HG03095 (cell line): ENCODE results near the gene UBALD2.
"Not testable (repeated sequence)": the region's sequence is repeated elsewhere in the genome, so short reads cannot be mapped to it uniquely, and the experiment has no call there.

Experiments used
- ATAC-seq: cut with Tn5 transposase; IDR thresholded peaks from one replicate; pipeline ENCODE4 v1.9.1; 2021; ENCODE audit warnings: moderate library complexity; ENCODE audit not compliant: unreplicated experiment

The UBALD2 gene

DNA sequence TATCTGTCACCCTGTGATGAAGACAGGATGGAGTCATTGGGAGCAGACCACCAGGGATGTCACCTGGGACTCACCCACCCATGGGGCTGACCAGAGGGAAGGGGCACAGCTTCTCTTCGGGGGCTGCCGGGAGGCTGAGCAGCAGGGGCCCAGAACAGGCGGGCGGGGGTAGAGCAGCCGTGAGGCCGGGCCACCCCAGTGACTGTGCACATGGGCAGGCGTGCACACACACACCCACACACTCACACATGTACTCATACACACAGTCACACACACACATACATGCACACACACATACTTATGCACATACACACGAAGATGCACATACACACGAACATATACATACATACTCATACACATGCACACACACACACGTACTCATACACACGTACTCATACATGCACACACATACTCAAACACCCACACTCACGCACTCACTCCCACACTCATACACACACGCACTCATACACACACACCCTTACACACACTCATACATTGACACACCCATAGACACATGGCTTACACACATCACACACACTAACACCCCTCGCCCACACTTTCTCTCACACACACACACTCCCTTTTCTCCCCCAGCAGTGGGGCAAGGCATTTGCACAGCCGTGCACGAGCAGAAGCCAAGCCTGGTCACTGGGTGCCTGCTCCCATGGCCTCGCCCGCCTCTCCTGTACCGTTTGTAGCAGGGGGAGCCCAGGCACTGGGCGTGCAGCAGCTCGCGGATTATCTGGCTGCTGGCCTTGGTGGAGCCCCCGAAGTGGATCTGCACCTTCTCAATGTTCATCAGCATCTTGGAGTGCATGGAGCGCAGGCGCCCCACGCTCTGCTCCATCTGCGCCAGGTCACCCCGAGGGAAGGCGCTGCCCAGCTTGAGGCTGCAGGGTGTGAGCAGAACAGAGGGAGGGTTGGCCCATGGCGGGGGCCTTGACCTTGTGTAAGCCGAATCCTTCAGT is 12.4 kb downstream of the UBALD2 start:
- ATAC-seq = no peak

DNA sequence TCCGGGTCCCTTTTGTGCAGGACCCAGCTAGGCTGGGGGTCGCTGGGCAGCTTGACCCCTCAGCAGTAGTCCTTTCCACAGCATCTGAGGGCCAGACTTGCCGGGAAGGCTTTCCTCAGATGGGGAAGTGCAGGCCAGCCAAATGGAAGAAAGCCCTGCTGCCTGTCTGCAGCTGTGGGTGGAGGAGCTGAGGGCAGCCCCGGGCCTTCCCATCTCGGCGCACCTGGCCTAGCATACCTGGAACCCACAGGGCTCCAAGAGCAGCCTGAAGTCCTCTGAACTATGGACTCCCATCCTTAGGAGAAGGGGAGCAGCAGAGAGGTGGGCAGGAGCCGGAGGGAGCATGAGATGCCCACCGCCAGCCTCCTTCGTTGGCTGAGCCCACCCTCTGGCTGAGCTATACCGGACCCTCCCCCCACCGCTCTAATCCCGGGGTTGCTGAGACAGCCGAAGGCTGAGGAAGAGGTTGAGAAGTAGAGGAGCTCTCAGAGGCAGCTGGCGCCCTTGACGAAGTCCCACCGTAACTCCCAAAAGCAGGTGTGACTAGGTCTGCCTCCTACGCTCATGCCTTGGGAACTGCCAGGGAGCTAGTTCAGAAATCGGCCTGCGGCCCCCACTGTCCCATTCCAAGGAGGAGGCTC is 13.2 kb downstream of the UBALD2 start:
- no peak for ATAC-seq

DNA sequence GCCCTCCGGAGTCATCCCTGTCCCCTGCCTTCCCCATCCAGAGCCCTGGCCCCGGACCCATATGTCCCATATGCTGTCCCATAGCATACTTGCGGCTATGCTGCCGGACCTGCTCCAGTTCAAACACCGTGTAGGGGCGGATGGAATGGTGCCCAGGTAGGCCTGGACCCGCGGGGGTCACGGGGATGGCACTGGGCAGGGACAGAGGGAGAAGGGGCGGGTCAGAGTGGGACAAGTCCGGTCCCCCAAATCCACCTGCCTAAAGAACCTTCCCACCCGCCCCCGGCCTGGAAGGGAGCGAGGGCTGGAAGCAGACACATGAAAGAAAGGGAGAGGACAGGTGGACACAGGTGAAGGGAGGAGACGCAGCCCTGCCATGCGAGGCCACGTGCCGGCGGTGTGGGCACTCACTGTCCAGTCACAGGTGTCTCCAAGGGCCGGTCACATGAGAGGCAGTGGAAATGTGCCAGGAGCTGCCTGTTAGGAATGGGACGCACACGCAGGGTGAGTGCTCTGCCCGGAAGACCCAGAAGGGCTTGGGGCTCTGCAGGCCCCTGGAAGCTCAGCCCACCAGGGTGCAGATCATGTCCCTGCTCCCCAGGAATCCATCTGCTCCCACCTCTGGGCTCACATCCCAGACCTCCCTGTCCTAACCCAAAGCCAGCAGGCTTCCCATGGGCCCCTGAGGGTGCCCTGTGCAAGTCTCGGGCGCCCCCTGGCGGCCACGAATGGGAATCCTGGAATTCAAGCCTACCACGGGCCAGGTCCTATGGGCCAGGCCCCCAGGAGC is 14.0 kb downstream of the UBALD2 start:
- no peak for ATAC-seq

DNA sequence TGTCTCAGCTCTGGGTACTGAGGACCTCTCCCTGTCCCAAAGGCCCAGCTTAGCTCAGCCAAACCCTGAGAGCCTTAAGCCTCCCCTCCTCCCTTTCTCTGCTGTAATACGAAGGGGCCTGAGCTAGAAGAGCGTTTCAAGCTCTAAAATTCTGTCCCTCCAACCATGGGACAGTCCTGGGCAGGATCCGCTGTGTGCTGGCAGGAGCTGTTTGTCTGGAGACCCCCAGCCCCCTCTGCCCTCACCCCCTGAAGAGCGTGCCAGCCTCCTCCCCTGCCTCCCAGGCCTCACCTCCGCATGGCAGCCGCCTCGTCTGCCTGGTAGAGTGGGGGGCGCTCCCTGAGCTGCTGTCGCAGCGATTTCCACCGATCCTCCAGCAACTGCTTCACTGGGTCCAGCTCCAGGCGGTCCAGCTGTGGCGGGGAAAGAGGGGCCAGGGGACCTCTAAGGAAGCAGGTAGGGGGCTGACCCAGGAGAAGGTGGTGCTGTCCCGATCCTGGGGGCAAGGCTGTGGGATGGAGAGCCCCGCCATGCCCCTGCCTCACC is 14.7 kb downstream of the UBALD2 start:
- ATAC-seq = no peak

DNA sequence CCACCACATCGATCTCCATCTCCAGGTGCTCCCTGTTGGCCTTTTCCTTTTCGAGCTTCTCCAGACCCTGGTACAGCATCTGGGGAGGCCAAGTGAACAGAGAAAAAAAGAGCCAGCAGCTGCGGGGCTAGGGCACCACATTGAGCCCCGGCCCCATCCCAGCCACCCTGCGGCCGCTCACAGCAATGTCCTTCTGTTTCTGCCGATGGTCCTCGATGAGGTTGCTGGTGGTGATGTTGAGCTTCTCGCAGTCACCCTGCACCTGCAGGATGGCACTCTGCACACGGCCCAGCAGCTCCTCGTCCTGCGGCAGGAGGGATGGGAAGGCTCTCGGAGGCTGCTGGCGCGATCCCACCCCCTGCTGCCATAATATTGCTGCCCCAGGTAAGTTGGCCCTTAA is 15.5 kb downstream of the UBALD2 start:
- ATAC-seq = no peak

DNA sequence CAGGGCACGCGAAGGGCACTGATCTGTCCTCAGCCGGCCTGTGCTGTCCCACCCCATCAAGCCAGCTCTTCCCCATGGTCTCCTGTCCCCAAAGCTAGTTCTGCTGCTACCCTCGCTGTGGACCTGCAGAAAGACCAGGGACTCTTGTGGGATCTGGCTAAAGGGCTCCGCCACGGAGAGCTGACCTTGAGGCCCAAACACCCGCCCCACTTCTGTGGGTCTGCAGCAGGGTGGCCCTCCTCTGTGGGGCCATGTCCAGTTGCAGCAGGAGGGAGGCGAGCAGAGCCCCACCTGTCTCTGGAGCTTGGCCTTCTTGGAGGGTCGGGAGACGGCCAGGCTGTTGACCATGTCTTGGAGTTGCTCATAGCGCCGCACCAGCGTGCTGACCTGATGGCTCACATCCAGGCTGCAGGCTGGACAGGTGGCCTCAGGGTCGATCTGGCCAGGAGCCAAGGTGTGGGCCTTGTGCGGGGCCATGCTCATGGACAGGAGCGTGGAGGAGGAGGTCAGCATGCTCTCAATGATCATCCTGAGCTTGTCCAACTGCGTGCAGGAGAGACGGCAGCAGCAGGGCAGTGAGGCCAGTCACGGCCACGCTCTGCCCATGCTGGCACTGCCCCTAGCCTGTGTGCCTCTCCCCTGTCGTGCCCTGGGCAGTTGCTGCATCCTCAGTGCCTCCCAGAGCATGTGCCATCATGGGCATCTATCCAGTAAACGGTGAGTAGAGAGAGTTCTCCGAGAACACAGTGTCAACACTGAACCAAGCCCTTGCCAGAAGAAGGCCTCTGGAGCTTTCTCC is 16.6 kb downstream of the UBALD2 start:
- ATAC-seq = no peak

DNA sequence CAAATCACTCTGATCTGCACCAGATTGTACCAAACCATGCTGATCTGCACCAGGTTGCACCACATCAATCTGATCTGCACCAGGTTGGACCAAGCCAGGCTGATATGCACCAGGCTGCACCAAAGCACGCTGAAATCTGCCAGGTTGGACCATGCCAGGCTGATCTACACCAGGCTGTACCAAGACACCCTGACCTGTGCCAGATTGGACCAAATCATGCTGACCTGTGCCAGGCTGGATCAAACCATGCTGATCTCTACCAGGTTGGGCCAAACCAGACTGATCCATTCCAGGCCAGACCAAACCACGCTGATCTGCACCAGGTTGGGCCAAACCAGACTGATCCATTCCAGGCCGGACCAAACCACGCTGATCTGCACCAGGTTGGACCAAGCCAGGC is 27.4 kb downstream of the UBALD2 start:
- ATAC-seq = no peak

DNA sequence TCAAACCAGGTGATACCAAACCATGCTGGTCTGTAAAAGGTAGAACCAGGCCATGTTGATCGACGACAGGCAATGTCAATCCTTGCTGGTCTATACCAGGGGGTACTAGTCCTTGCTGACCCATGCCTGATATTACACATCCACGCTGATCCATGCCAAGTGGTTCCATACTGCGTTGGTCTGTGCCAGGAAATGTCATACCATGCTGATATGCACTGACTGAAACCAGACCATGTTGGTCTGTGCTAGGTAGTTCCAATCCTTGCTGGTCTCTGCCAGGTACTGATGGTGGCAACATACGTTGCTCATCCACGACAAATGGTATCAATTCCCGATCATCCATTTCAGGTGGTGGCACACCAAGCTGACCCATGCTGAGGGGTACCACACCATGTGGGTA is 28.0 kb downstream of the UBALD2 start:
- no peak for ATAC-seq

DNA sequence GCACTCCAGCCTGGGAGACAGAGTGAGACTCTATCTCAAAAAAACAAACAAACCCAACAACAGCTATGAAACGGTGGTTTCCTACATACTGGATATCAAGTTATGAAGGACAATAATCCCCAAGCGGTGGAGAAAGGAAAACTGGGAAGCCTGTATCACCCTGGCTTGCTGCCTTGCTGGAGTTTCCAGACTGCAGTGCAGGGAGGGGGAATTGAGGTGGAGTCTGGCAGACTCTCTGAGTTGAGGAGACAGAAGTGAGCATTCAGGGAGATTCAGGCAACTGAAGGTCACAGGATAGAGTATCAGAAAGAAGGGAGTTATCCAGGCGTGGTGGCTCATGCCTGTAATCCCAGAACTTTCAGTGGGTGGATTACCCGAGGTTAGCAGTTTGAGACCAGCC is 31.0 kb downstream of the UBALD2 start:
- no peak for ATAC-seq

DNA sequence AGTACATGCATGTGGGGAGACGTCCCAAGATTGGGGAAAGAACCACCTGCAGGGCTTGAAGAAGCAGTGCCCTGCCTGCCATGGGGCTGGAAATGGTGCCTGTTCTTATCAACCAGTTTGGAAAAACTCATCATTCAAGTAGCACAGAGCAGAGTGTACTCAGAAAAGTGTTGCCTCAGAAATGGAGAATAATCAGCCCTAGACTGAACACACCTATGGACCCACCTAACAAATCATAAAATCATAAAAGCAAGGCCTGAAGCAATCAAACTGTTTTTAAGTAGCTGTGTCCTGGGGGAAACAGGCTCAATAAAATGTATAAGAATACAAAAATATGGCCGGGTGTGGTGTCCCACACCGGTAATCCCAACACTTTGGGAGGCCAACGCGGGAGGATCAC is 31.7 kb downstream of the UBALD2 start:
- ATAC-seq = no peak

DNA sequence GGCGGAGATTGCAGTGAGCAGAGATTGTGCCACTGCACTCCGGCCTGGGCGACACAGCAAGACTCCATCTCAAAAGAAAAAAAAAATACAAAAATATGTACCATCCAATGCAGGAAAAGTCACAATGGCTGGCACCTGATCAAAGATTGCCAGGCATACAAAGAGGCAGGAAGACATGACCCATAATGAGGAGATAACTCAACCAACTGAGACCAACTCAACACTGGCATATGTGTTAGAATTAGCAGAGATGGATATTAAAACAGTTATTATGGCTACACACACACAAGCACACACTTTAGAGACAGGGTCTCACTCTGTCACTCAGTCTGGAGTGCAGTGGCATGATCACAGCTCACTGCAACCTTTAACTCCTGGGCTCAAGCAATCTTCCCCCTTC is 32.3 kb downstream of the UBALD2 start:
- no peak for ATAC-seq

DNA sequence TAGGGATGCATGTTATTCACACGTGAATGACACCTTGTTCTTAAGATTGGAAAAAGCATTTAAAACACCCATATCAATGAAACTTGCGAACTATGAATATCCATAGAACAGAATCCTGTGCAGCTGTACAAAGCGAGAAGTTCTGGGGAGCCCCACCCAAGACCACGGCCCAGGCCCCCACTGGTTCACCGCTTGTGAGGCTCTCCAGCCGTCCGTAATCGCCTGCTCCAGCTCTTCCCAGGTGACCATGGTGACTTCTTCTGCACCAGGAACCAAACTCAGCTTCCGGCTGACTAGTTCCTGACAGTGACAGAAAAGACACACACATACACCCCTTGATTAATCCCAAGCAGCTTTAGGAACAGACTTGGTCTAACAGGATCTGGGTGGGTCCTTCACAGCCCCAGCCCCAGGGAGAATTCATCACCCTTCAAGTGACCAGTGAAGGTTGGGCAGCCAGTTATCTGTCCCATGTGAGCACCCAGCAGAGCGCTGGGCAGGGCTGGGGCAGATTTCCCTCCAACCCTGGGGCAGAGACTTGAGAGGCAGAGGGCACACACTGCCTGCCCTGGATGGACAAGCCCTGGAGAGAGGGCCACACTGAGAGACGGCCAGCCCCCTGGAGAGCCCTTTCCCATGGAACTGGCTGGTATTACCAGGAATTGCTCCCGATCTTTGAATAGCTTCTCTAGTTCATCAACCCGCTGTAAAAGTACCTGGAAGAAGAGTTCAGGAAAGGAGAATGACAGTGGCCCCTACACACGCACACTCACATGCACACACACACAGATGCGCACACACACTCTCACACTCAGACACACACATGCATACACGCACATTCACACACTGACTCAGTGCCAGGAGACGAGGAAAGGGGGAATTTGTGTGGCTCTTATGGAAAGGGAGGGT is 39.3 kb downstream of the UBALD2 start:
- ATAC-seq = no peak

DNA sequence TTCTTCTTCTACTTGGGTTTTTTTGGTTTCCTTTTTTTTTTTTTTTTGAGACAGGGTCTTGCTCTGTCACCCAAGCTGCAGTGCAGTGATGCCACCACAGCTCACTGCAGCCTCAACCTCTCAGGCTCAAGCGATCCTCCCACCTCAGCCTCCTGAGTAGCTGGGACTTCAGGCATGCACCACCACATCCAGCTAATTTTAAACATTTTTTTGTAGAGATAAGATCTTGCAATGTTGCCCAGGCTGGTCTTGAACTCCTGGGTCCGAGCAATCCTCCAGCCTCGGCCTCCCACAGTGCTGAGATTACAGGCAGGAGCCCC is 39.9 kb downstream of the UBALD2 start:
- ATAC-seq = not testable (repeated sequence)

DNA sequence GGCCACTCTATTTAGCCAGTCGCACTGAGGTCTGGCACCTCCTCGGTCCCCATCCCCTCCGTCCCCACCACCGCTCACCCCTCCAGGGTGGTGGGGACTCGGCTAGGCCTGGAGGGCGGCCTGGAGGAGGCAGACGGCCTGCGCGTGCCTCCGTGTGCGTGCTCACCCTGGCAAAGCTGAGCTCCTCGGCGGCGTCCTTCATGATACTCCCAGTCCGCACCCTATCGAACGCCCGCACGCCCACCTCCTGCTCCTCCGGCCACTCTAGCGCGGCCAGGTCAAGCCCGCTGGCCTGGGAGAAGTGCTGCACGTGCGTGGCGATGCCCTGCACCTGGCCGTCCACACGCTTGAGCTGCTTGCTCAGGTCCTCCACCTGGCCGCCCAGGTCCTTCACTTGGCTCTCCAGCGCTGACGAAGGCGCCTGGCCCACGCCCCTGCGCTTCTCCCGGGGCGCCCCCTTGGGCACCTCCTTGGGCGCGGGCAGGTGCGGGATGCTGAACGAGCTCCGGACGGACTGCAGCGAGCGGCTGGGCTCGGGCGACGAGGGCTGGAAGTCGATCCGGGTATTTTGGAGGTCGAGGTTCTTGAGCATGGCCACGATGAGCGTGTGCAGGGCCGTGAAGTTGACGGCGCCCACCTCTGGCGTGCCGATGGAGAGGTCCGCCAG is 42.3 kb downstream of the UBALD2 start:
- ATAC-seq = no peak

DNA sequence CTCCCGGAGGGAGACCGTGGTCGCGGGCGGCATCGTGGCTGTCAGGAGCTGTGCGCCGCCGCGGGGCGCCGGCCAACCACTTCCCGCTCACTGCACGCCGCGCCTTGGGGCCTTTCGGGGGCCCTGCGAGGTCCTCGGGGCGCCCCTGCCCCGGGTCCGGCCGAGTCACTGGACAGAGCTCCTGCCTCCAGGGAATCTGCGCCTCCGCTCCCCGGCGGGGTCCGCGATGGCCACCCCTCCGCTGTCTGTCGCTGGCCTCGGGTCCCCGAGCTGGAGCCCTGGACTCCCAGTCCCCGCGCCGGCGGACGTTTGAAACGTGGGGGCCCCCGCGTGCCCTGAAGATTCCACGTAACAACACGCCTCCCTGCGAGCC is 42.8 kb downstream of the UBALD2 start, which contains the start of gene QRICH2:
QRICH2 (minus strand) TSS at position 311 of the 373 bp plus-strand sequence; CDS start at position 33, 278 bp downstream.
- ATAC-seq = no peak

DNA sequence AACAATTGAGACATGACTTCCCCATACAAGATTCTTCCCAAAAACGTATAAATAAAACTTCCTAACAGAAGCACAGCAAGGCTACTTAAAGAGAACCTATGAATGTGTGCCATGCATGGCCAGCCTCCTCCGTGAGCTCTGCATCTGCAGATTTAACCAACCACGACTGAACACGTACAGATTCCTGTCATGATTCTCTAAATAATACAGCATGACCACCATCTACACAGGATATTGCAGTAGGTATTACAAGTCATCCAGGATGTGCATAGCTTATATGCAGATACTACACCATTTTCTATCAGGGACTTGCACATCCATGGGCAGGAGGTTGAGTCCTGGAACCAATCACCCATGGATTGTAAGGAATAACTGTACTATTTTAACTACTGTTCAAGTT is 44.3 kb downstream of the UBALD2 start:
- no peak for ATAC-seq

DNA sequence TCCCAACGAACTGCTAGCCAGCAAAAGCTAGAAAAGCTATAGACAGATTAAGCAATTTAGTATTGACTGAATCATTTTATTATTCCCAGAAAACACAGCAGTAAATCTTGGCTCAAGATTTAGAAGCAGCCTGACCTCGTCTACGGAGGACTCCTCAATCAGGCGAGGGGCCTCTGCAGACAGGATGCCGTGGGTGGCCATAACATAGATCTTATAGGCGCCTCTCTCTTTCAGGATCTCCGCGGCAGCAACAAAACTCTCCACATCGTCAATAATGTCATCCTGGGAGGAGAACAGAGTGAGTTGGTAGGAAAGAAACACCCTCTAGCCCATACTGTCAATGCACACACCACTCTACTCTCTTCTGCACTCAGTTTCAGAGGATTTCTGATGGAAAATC is 47.6 kb downstream of the UBALD2 start:
- no peak for ATAC-seq

DNA sequence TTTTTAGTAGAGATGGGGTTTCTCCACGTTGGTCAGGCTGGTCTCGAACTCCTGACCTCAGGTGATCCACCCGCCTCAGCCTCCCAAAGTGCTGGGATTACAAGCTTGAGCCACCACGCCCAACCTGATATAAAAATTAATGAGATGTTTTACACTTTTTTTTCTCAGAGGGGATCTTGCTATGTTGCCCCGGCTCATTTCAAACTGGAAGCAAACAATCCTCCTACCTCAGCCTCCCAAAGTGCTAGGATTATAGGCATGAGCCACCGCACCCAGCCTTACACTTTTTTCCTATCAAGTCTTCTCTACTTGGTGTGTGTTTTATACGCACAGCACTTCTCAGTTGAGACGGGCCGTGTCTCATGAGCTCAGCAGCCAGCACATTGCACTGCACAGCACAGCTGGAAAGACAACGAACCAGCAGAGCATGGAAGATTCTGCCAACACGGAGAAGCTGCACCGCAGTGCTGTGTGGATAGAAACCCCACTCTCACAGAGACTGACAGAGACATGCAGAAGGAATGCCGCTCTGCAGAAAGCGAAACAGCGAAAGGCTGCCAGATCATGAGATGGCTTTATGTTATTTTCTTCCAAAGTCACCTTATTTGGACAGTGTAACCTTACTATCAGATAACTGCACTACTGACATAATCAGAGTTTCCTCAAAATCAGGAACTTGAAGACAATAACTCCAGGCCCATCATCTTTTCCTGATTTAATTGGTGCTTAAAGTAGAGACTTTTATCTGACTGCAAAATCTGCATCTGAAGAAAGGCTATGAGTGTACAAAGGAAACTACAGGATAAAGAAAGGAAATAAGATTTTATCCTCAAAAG is 49.5 kb downstream of the UBALD2 start:
- ATAC-seq = no peak
